Smooth muscle cell (in vitro differentiated cells): ENCODE data around the gene XAGE2. TPM values are rescaled to one million over a fixed set of nuclear protein-coding genes. Genes with fewer than 3 reads are reported as not detected.
"Not testable (repeated sequence)": the region's sequence is repeated elsewhere in the genome, so short reads cannot be mapped to it uniquely, and the experiment has no call there.

Experiments
- DNase-seq: peaks from one replicate; lab custom pipeline; 2025; ENCODE audit not compliant: unreplicated experiment; lab: John Stamatoyannopoulos, UW
- H2AFZ ChIP-seq: fragments of 200-600 bp; sonication (generic); 2 replicates; pipeline ENCODE4 v1.6.0; 2016; ENCODE audit warnings: antibody characterized with exemption, low read depth, mild to moderate bottlenecking
- H3F3A ChIP-seq: fragments of 200-600 bp; sonication (generic); 2 replicates; pipeline ENCODE4 v1.6.0; 2017; ENCODE audit warnings: antibody characterized with exemption, low read depth
- H3K27ac ChIP-seq: fragments of 200-600 bp; sonication (generic); 2 replicates; pipeline ENCODE4 v1.5.1; 2016; ENCODE audit warnings: low read depth, mild to moderate bottlenecking
- H3K27me3 ChIP-seq: fragments of 200-600 bp; sonication (generic); 2 replicates; pipeline ENCODE4 v1.6.1; 2016; ENCODE audit warnings: low read depth, mild to moderate bottlenecking
- H3K36me3 ChIP-seq: fragments of 200-600 bp; sonication (generic); 2 replicates; pipeline ENCODE4 v1.5.1; 2016; ENCODE audit warnings: low read depth
- H3K4me1 ChIP-seq: fragments of 200-600 bp; sonication (generic); 2 replicates; pipeline ENCODE4 v1.5.1; 2016; ENCODE audit warnings: low read depth
- H3K4me2 ChIP-seq: fragments of 200-600 bp; sonication (generic); 2 replicates; pipeline ENCODE4 v1.6.0; 2016; ENCODE audit warnings: mild to moderate bottlenecking
- H3K4me3 ChIP-seq: fragments of 200-600 bp; sonication (generic); 2 replicates; pipeline ENCODE4 v1.5.1; 2016; ENCODE audit warnings: mild to moderate bottlenecking
- H3K79me2 ChIP-seq: fragments of 200-600 bp; sonication (generic); 2 replicates; pipeline ENCODE4 v1.6.0; 2016; ENCODE audit warnings: low read depth, mild to moderate bottlenecking
- H3K9ac ChIP-seq: fragments of 200-600 bp; sonication (generic); 2 replicates; pipeline ENCODE4 v1.6.0; 2016; ENCODE audit warnings: low read depth
- H3K9me3 ChIP-seq: fragments of 200-600 bp; sonication (generic); replicated peaks from 2 replicates; pipeline ENCODE4 v1.5.1; 2016; ENCODE audit warnings: low read depth
- H4K20me1 ChIP-seq: fragments of 200-600 bp; sonication (generic); 2 replicates; pipeline ENCODE4 v1.6.0; 2016; ENCODE audit warnings: low read depth
- CTCF ChIP-seq: fragments of 200-600 bp; sonication (generic); IDR thresholded peaks from 2 replicates; pipeline ENCODE4 v1.5.1; 2017; ENCODE audit warnings: borderline replicate concordance, mild to moderate bottlenecking, antibody characterized with exemption; ENCODE audit not compliant: insufficient read depth, poor library complexity, severe bottlenecking
- WGBS: methylation state at CpG from one replicate; pipeline ENCODE4 v1.1.7; 2016; ENCODE audit warnings: low lambda C conversion rate; 5-methylcytosine and 5-hydroxymethylcytosine counted together
- polyA plus RNA-seq: library from polyadenylated mRNA; unstranded; fragments of >200 nt; fragmentation: Nextera tagmentation; extraction: Ambion mirVana; gene quantifications from 2 replicates; pipeline ENCODE4 v1.2.1, GENCODE V29; 2016
- total RNA-seq: library from RNA; depleted of rRNA; stranded (reverse); fragments of >200 nt; gene quantifications from 2 replicates; pipeline ENCODE4 v1.2.3, GENCODE V29; 2014

Gene XAGE2
- total RNA-seq (0.36 and 10.3 TPM in 2 replicates), polyA plus RNA-seq (1.1 and 5.0 TPM in 2 replicates)

GRCh38 chrX:52368368-52369055 is at the start of gene XAGE2:
TSS of gene XAGE2 (plus strand) at chrX:52369021. CDS start at chrX:52370015, 994 bp downstream.
- H3K4me2 ChIP-seq: no peak within 1 kb of the TSS
- DNase-seq: no peak
- H3K27me3 ChIP-seq: no peaks in the 10 kb centered on the region
- H2AFZ ChIP-seq: no peak within 1 kb of the TSS
- no peak within 1 kb of the TSS for H3K27ac ChIP-seq
- 85% methylated on average over 10 of the region's 19 CpGs for WGBS
- H4K20me1 ChIP-seq: no peaks in the 10 kb centered on the region
- no peaks in the 10 kb centered on the region for H3F3A ChIP-seq
- no peak within 1 kb of the TSS for H3K4me3 ChIP-seq
- no peaks in the 10 kb centered on the region for H3K4me1 ChIP-seq
- no peak for TF ChIP-seq CTCF
- no peaks in the 10 kb centered on the region for H3K36me3 ChIP-seq
- no peak within 1 kb of the TSS for H3K9ac ChIP-seq
- no peaks in the 10 kb centered on the region for H3K79me2 ChIP-seq
- no peaks in the 10 kb centered on the region for H3K9me3 ChIP-seq

GRCh38 chrX:52337410-52337809 is 31.4 kb upstream of the XAGE2 start:
- no peak for DNase-seq
- H4K20me1 ChIP-seq: no peaks in the 10 kb centered on the region
- TF ChIP-seq CTCF: no peak
- H3K79me2 ChIP-seq: no peaks in the 10 kb centered on the region
- no peak overlapping the region for H3K9ac ChIP-seq
- H2AFZ ChIP-seq: no peak overlapping the region
- H3K4me2 ChIP-seq: no peak overlapping the region
- 61% methylated on average over 4 of the region's 4 CpGs for WGBS
- H3K27me3 ChIP-seq: no peaks in the 10 kb centered on the region
- H3F3A ChIP-seq: no peaks in the 10 kb centered on the region
- no peaks in the 10 kb centered on the region for H3K4me1 ChIP-seq
- no peak overlapping the region for H3K4me3 ChIP-seq
- H3K9me3 ChIP-seq: peaks cover 5% of the 10 kb centered on the region
- H3K27ac ChIP-seq: no peak overlapping the region
- no peaks in the 10 kb centered on the region for H3K36me3 ChIP-seq

GRCh38 chrX:52341493-52341892 is 27.3 kb upstream of the XAGE2 start:
- H3K9me3 ChIP-seq: no peaks in the 10 kb centered on the region
- no peaks in the 10 kb centered on the region for H3F3A ChIP-seq
- no peak for TF ChIP-seq CTCF
- H3K27me3 ChIP-seq: no peaks in the 10 kb centered on the region
- no peaks in the 10 kb centered on the region for H3K36me3 ChIP-seq
- no peaks in the 10 kb centered on the region for H3K4me1 ChIP-seq
- H3K27ac ChIP-seq: no peak overlapping the region
- DNase-seq: no peak
- H3K4me3 ChIP-seq: no peak overlapping the region
- H3K4me2 ChIP-seq: no peak overlapping the region
- H3K9ac ChIP-seq: no peak overlapping the region
- no peak overlapping the region for H2AFZ ChIP-seq
- H3K79me2 ChIP-seq: no peaks in the 10 kb centered on the region
- H4K20me1 ChIP-seq: no peaks in the 10 kb centered on the region

- H3K27ac ChIP-seq, H3K4me2 ChIP-seq, H4K20me1 ChIP-seq, H3K36me3 ChIP-seq, H3K27me3 ChIP-seq, H3K4me3 ChIP-seq, DNase-seq, H3F3A ChIP-seq, H3K4me1 ChIP-seq, H3K9ac ChIP-seq, H3K79me2 ChIP-seq, H3K9me3 ChIP-seq, H2AFZ ChIP-seq: not testable (repeated sequence)
- WGBS: 71% methylated on average over 6 of the region's 6 CpGs
Observed at GRCh38 chrX:52343131-52343530, 25.7 kb upstream of the XAGE2 start.
